ENCODE data around the gene CEP192.
A peak's percentile ranks its signal among the peaks of the same experiment; 100 is the strongest.

Gene CEP192

DNA sequence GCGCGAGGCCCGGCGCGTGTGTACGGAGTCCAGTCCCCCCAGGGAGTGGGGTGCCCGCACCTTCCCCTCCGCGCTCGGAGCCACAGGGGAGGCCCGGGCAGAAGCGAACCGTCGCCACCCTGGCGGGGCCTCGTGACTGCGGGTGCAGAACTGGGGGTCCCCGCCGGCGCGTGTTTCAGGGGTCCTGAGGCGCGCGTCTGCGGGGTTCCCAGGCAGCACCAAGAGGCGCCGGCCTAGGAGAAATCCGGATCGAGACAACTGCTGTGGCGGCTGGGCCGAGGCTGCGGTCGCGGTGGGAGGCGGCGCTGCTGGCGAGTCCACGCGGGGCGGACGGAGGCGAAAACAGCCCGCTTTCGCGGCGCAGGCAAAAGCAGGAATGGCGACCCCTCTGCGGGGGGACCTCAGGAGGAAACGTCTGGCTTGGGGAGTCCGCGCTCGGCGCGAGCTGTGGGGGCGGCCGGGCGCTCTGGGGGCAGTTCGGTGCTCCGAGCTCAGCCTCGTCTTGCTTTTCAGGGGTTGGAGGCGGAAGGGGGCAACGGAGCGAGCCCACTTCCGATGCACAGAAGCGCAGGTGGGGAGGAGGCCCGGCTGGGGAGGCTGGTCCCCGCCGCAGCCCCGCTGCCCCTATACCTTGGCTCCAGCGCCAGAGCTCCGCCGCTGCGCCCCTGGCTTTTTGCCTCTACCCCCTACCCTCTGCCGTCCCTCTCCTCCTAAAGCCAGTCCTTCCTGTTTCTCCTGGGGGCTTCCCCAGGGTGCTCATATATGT, 145.9 kb downstream of the CEP192 start:
- DNase-seq (ENCODE audit: extremely low read depth in 1 of 2, low read depth in 1 of 2) = peak in 1 of 2 donors; percentile 26

DNA sequence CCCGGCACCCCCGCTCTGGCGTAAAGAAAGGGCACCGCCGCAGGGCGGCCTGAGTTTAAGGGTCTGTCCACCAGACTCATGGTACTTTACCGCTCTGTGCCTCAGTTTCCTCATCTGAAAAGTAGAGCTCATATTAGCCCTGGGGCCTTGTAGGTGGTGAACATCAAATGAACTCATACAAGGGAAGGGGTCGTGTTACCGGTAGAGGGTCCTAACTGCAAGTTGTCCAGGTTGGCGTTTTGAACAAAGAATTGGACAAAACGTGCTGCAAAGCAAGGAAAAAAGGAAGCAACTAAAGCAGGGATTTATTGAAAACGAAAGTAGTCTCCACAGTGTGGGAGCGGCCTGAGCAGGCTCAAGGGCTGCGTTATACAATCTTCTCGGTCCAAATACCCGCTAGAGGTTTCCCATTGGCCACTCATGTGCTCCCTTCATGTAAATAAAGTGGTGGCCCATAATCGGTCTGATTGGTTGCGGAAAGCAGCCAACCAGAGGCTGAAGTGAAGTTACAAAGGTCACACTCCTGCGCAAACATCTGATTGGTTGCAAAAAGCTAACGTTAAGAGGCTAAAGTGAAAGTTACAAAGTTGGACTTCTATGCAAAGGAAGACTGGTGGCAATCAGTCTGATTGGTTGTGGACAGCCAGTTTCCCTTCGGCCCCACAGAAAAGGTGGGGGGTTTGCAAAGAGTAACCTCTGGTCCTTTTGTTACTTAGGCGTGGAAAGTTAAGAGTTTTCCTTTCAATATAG, 146.7 kb downstream of the CEP192 start:
- peak; percentile 16 to 28 for DNase-seq (ENCODE audit: extremely low read depth in 1 of 2, low read depth in 1 of 2)

DNA sequence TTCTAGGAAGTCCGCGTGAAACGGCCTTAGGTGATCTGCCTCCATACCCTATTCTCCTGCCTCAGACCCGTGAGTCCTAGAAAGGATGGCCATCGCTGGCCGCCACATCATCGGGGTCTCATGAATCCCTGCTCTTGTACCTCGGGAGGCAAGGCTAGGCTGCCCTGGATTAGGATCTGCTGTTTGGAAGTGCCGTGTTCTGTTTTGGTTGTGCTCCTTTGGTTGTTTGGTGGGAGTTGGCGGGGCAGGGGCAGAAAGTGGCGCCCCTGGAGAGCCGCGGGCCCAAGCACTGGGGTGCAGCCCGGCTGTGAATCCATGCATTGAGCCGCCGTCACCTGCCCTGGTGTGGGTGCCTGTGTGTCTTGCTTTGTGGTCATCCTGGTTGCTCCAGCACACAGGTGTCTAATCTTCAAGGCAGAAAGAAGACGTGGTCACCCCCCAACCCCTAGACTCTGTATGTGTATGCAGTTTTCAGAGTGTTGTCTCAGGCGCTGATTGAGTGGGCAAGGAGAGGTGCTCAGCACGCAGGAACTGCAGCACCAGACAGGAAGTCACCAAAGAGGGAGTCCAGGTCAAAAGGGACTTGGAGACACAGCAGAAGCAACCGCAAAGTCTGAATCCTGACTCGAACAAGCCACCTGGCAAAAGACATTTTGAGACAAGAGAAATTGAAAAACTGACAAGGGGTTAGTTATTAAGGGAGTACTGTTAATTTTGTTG, 147.4 kb downstream of the CEP192 start:
- no peak for DNase-seq (ENCODE audit: extremely low read depth in 1 of 2, low read depth in 1 of 2)

DNA sequence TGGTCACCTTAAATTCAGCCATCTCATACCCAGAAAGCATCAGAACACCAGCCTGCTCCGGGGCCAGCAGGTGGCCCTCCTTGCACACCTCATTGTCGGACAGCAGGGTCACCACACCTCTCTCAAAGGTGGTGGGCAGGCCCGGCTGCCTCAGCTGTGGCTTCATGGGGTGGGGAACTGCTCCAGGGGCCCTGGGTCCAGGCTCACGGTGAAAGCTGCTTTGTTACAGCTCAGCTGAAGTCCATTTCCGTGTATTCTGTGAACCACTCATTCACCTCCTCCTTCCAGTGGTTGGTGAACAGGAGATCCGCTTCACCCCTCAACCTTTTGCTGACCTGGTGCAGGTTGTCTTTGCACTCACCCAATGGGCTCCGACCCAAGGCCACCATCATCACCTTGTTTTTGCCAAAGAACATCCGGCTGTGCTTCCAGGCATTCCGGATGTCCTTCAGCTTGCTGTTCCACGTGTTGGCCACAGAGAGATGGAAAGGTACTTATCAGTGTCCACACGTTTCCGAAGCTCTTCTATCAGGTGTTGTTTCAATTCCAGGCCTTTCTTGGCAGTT, 148.8 kb downstream of the CEP192 start:
- DNase-seq (ENCODE audit: extremely low read depth in 1 of 2, low read depth in 1 of 2) = no peak

DNA sequence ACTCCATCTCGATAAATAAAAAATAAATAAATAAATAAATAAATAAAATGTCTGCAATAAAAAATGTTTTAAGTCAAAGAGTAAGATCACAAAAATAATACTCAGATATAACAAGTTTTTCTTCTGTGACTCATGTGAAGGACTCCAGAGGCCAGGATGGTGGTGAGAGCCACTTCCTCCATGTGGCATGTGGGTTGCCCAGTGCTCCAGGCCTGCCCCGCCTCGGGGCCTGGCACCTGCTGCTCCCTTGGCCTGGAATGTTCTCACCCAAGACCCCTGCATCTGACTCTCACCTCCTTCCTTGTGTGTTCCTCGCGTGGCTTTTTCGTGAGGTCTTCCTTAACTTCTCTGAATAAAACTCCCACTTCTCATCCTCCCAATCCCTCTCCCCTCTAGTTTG, 150.0 kb downstream of the CEP192 start:
- no peak for DNase-seq (ENCODE audit: extremely low read depth in 1 of 2, low read depth in 1 of 2)

DNA sequence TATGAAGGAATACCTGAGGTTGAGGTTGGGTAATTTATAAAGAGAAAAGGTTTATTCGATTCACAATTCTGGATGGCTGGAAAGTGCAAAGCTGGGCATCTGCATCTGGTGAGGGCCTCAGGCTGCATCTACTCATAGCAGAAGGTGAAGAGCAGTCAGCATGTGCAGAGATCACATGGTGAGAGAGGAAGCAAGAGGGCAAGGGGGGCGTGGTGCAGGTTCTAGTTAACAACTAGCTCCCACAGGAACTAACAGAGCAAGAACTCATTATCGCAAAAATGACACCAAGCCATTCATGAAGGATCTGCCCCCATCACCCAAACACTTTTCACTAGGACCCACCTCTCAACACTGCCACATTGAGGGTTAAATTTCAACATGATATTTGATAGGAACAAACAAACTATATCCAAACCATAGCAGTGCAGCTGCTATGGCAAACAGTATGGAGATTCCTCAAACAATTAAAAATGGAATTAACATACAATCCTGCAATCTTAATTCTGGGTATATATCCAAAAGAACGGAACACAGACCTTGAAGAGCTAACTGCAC, 154.6 kb downstream of the CEP192 start:
- no peak for DNase-seq (ENCODE audit: extremely low read depth in 1 of 2, low read depth in 1 of 2)

DNA sequence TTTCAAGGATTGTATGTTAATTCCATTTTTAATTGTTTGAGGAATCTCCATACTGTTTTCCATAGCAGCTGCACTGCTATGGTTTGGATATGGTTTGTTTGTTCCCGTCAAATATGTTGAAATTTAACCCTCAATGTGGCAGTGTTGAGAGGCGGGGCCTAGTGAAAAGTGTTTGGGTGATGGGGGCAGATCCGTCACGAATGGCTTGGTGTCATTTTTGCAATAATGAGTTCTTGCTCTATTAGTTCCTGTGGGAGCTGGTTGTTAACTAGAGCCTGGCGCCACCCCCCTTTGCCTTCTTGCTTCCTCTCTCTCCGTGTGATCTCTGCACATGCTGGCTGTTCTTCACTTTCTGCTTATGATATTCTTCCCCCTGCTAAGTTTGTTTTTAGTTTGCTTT, 156.0 kb downstream of the CEP192 start:
- DNase-seq (ENCODE audit: extremely low read depth in 1 of 2, low read depth in 1 of 2) = no peak

DNA sequence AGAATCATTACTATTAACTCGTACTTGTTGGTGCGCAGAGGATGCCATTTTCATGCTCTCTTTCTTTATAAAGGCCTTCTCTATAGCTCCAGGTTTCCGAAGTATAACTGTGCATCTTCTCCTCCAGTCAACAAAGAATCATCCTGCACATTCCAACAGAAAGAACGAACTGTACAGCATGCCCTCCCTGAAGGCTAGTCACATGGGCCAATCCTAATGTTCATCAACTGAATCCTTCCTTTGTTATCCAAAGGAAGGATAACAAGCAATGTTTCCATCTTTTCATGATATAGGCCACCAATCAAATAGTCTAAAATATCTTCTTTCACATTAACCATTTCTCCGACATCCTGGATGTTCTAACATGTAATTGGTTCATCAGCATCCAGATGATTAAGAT, 160.5 kb downstream of the CEP192 start:
- DNase-seq (ENCODE audit: extremely low read depth in 1 of 2, low read depth in 1 of 2) = no peak

DNA sequence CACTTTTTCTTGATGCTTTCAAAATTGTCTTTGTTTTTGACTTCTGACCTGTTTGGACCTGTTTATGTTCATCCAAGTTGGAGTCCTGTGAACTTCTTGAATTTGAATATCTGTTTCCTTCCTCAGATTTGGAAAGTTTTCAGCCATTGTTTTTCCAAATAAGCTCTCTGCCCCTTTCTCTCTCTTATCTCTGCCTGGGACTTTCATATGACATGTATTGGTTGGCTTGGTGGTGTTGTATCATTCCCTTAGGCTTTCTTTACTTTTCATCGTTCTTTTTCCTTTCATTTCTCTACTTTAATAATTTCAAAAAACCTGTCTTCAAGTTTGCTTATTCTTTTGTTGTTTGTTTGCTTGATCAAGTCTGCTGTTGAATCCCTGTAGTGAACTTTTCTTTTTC, 167.3 kb downstream of the CEP192 start:
- DNase-seq (ENCODE audit: extremely low read depth in 1 of 2, low read depth in 1 of 2) = no peak

DNA sequence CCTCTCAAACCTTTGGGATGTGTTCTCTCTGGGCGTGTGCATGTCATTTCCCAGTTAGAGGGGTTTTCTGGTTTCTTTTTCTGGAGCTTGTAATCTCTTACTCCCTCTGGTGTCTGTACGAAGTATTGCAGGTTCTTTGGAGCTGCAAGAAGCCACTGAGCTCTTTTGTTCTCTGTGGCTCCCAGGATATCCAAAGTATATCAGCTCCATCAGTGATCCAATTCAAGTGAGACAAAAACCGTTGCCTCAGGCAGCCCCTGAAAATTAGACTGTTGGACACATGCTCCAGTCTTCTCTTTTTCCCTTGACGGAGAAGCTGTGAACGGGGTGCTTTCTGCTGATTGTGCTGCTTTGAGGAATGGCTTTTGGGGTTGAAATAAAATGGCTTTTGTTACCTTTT, 168.4 kb downstream of the CEP192 start:
- DNase-seq (ENCODE audit: extremely low read depth in 1 of 2, low read depth in 1 of 2) = no peak

DNA sequence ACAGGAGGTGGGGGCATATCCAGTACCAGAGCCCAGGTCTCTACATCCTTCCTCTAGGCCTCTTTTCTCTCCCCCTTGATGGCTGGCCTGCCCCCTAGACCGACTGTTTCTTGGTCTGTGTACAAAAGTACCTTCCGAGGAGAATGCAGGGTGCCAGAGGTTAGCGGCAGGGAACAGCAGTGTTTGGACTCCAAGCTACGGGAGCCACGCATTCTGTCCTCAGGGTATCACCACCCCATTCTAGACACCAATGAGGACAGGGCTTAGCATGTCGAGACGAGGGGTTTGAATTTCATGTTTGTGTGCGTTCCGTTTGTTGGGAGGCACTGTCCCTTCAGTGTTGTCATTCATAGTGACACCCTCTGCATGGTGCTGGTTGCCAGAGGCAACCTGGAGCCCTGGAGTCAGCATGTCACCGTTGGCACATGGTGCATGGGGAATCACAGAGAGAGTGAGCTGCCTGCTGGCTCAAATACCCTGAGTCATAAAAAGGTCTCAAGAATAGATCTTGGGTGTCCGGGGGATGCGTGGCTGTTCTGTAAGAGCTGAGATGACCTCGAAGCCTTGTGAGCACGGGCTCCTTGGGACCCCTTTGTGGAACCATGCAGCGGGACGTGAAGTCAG, 170.2 kb downstream of the CEP192 start:
- no peak for DNase-seq (ENCODE audit: extremely low read depth in 1 of 2, low read depth in 1 of 2)

DNA sequence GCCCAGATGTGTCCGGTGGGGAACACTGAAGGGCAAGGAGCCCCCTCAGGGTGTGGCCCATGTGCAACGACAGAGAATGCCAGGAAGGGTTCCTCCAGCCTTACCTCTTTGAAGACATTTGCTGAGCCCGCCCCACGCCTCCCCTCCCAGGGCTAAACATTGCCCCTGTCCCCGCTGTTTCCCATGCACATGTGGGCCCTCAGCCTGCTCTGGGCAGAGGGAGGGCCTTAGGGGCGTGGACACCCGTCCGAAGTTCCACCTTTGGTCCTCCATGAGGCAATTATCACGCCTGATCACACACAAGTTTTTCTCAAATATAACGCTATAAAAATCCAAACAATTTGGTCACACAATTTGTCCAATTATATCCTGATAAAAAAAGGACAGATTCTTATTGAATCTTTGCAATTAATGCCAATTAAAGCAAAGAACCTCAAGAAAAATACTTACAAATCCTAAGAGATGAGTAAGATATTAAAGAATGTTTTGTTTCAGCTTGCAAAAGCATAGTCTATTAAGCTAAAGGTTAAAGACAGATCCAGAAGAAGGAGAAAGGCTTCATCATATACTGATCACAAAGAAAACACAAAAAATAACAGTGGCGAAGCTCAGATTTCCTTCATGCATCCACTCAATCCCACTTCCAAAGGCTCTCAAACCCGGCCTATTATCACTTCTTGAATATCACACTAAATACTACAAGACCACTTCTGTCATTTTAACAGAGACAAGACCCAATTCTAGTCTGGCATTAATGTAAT, 172.2 kb downstream of the CEP192 start:
- DNase-seq (ENCODE audit: extremely low read depth in 1 of 2, low read depth in 1 of 2) = no peak

DNA sequence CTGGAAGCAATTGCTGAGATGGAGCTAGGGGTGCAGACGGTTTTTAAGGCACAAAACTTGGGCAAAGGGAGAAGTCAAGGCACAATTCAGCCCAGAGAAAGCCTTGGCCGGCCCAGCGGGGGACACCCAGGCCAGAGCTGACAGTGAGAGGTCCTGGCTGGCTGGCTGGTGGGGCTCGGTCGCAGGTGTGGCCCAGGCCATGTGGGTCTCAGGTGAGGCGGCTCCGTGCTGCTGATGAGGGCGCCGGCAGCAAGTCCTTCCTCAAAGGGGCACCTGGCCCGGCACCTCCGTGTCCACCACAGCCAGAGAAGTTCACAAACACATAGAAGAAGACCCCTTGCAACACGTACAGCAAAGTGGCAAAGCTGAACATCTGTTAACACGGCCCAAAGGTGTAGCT, 173.2 kb downstream of the CEP192 start:
- DNase-seq (ENCODE audit: extremely low read depth in 1 of 2, low read depth in 1 of 2) = no peak

DNA sequence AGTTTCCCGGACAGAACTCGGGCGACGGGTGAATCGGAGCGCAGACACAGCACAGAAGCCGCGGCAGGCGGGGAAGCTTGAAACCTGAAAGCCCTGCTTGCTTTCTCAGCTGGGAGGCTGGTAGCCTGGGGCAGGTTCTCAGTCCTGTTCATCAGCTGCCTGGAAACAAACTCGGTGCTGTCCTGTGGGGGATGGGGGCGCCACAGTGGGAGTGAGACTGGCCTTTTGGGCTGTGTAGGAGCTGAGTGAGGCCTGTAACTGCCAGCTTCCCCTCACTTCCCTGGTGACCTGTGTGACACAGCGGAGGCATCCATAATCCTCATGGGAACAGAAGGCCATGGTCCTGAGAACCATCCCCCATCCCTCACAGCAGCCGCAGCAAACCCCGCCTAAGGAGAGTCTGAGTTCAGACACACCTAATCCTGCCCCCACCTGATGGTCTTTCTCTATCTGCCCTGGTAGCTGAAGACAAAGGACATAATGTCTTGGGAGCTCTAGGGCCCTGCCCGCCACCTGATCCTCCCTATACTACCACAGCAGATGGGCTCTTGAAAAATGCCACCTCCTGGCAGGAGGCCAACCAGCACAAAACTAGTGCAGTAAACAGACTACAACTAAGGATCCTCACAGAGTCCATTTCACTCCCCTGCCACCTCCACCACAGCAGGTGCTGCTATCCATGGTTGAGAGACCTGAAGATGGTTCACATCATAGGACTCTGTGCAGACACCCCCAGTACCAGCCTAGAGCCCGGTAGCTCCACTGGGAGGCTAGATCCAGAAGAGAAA, 174.7 kb downstream of the CEP192 start:
- no peak for DNase-seq (ENCODE audit: extremely low read depth in 1 of 2, low read depth in 1 of 2)

DNA sequence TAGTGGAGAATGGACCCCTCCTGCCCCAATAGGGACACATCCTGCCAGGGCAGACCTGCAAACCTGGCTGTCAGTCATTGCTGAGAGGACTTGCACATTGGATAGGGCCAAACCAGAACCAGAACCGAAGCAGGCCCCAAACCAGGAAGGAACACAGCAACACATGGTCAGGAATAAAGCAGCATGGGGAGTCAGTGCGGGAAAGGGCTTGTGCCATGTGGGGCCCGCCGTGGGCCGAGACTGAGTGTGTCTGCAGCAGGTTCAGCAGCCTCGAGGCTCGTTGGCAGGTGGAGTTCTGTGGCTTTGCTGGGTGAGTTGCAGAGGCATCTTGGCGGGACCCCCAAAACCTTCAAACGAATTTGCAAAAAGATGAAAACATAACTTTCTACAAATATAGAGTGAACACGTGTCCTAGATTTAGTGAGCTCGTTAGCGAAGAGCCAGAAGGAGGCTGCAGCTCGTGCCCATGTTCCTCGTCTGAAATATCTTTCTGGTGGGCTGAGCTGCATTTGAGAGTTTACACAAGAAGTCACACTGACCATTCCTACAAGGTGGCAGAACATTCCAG, 182.5 kb downstream of the CEP192 start:
- DNase-seq (ENCODE audit: extremely low read depth in 1 of 2, low read depth in 1 of 2) = no peak
